PC-3 (cell line): ENCODE results near the gene ACTR3C. TPM values are rescaled to one million over a fixed set of nuclear protein-coding genes. Genes with fewer than 3 reads are reported as not detected.

Source experiments
- ATAC-seq: fragments of 200-7000 bp; cut with Tn5 transposase; 2 replicates; pipeline ENCODE4 v1.9.1; 2020; ENCODE audit warnings: mild to moderate bottlenecking, moderate library complexity
- BruUV-seq: library from RNA; stranded (reverse); fragments of 400-500 nt; replicated peaks from 2 replicates; lab custom pipeline; 2021; lab: Mats Ljungman, UMichigan
- CTCF ChIA-PET: fragments of 300-600 bp; sonication (Branson Sonifier 250); formaldehyde crosslinking; loops from one replicate; lab custom pipeline; 2022; ENCODE audit warnings: antibody characterized with exemption; lab: Charles Lee
- POLR2A ChIA-PET: fragments of 300-600 bp; sonication (Branson Sonifier 250); formaldehyde crosslinking; loops from one replicate; lab custom pipeline; 2022; ENCODE audit warnings: antibody characterized with exemption; ENCODE audit not compliant: unreplicated experiment; lab: Charles Lee
- DNase-seq: peaks from one replicate; pipeline ENCODE4 v3.0.0-alpha.2; 2015
- H2AFZ ChIP-seq: fragments of 300-600 bp; sonication (generic); 2 replicates; pipeline ENCODE4 v1.6.0; 2016; ENCODE audit warnings: antibody characterized with exemption, low read length
- H3F3A ChIP-seq: fragments of 300-600 bp; sonication (generic); one replicate; pipeline ENCODE4 v1.6.0; 2017; ENCODE audit warnings: antibody characterized with exemption, low read length, control low read depth, mild to moderate bottlenecking; ENCODE audit not compliant: unreplicated experiment
- H3K27ac ChIP-seq: fragments of 300-600 bp; sonication (generic); 2 replicates; pipeline ENCODE4 v1.5.1; 2016; ENCODE audit warnings: mild to moderate bottlenecking, low read length
- H3K27me3 ChIP-seq: fragments of 300-600 bp; sonication (generic); 2 replicates; pipeline ENCODE4 v1.6.1; 2016; ENCODE audit warnings: low read length, mixed read lengths
- H3K36me3 ChIP-seq: fragments of 300-600 bp; sonication (generic); 2 replicates; pipeline ENCODE4 v1.6.1; 2016; ENCODE audit warnings: low read depth, mixed run types, low read length, mixed read lengths
- H3K4me1 ChIP-seq: fragments of 300-600 bp; sonication (generic); 2 replicates; pipeline ENCODE4 v1.5.1; 2016; ENCODE audit warnings: low read length; ENCODE audit not compliant: insufficient read depth
- H3K4me2 ChIP-seq: fragments of 300-600 bp; sonication (generic); 2 replicates; pipeline ENCODE4 v1.6.0; 2016; ENCODE audit warnings: low read length
- H3K4me3 ChIP-seq: fragments of 300-600 bp; sonication (generic); 2 replicates; pipeline ENCODE4 v1.5.1; 2016; ENCODE audit warnings: mild to moderate bottlenecking, low read length, mixed read lengths
- H3K79me2 ChIP-seq: fragments of 300-600 bp; sonication (generic); 2 replicates; pipeline ENCODE4 v1.6.1; 2017; ENCODE audit warnings: low read length, mixed read lengths
- H3K9ac ChIP-seq: fragments of 300-600 bp; sonication (generic); 2 replicates; pipeline ENCODE4 v1.6.0; 2016; ENCODE audit warnings: mild to moderate bottlenecking, low read length
- H3K9me2 ChIP-seq: fragments of 300-600 bp; sonication (generic); replicated peaks from 2 replicates; pipeline ENCODE4 v1.6.1; 2016; ENCODE audit warnings: mixed run types, low read length, mixed read lengths
- H3K9me3 ChIP-seq: fragments of 300-600 bp; sonication (generic); 2 replicates; pipeline ENCODE4 v1.6.1; 2016; ENCODE audit warnings: low read length, mixed read lengths
- H4K20me1 ChIP-seq: fragments of 300-600 bp; sonication (generic); 2 replicates; pipeline ENCODE4 v1.6.1; 2016; ENCODE audit warnings: low read length, mixed read lengths
- EZH2 ChIP-seq: fragments of 300-600 bp; sonication (generic); IDR thresholded peaks from one replicate; pipeline ENCODE4 v1.6.1; 2017; ENCODE audit warnings: antibody characterized with exemption, mild to moderate bottlenecking, low read length; ENCODE audit not compliant: unreplicated experiment
- EZH2phosphoT487 ChIP-seq: fragments of 300-600 bp; sonication (generic); IDR thresholded peaks from 2 replicates; pipeline ENCODE4 v1.6.1; 2018; ENCODE audit warnings: mild to moderate bottlenecking, antibody characterized with exemption, low read length, borderline replicate concordance
- intact Hi-C: fragments of 100-400 bp; cut with micrococcal nuclease; formaldehyde crosslinking; loops from 2 replicates; pipeline ENCODE4 v1.9.0; 2023
- total RNA-seq: library from RNA; depleted of rRNA; stranded (reverse); fragments of >200 nt; gene quantifications from 2 replicates; pipeline ENCODE4 v1.2.3, GENCODE V29; 2014
- TF ChIP-seq, protein P1 (sequence below): fragments of 300-600 bp; sonication (generic); conservative IDR thresholded peaks from 2 replicates; pipeline ENCODE4 v1.5.1; 2017; ENCODE audit warnings: antibody characterized with exemption, low read depth, mild to moderate bottlenecking, low read length

Gene ACTR3C
- total RNA-seq, 1 experiment from 2014 or later: 10.8 TPM

DNA sequence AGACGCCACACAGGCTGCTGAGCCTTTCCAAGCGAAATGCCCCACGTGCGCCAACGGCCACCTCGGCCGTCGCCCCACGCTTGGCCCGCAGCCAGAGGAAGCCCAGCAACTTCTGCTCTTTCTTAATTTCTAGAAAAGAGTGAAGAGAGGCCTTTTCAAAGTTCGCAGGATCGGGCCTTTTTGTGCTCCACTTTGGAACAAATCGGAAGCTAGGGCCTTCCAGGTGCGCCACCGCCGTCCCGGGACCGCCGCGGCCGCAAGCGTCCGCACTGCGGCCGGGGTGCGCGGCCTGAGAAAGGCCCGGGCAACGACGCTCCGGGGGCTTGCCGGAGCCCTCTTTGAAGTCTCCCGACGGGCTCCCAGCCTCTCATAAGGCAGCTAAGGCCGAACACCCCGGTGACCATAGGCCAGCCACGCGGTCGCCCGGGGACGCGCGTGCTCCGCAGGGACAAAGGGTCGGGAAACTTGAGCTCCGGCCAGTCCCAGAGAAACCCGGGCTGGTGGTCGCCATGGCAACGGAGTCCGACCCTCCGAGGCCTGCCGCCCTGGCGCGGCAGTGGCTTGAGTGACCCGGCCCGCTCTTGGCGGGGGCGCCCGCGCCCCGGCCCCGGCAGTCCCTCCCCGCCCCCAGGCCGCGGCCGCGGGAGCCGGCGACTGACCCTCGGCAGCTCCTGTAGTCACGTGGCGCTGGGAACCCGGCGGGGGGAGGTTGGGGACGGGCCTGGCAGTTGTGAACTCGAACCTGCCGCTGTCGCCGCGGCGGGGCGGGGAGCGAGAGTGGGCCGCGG is 44.9 kb upstream of the ACTR3C start, which contains the start of gene REPIN1:
Gene REPIN1, plus strand, starts transcription at position 727 of the 788 bp plus-strand sequence. CDS start 890 bp downstream, outside the sequence.
- POLR2A ChIA-PET: interaction anchor here (0.6 kb wide), 2 partner anchors 17 to 45 kb away, joined by 3 to 5 read pairs; partner anchors contain the start of gene ACTR3C
- Histone ChIP-seq H3K27ac (peak within 1 kb of the TSS; percentile 83), H3K79me2 (peaks cover 46% of the 10 kb centered on the region), H3K9ac (peak within 1 kb of the TSS; percentile 92), H3K36me3 (no peaks in the 10 kb centered on the region), H3K4me3 (peak within 1 kb of the TSS; percentile 87), H3F3A (no peaks in the 10 kb centered on the region), H3K9me2 (no peaks in the 10 kb centered on the region), H3K4me2 (peak within 1 kb of the TSS; percentile 94), H4K20me1 (0 out of 2 replicates have a peak, but pooled peaks cover 11% of the 10 kb centered on the region), H3K9me3 (no peaks in the 10 kb centered on the region), H3K27me3 (no peaks in the 10 kb centered on the region), H3K4me1 (peaks cover 30% of the 10 kb centered on the region), H2AFZ (peak within 1 kb of the TSS; percentile 71)
- ATAC-seq: peak; percentile 54
- peak; percentile 80 for DNase-seq
- intact Hi-C loops: no loop called here
- TF ChIP-seq EZH2phosphoT487 (0 out of 2 replicates have a peak, but pooled peaks have one; percentile 44), EZH2 (no peak)
- TF ChIP-seq, protein P1, sequence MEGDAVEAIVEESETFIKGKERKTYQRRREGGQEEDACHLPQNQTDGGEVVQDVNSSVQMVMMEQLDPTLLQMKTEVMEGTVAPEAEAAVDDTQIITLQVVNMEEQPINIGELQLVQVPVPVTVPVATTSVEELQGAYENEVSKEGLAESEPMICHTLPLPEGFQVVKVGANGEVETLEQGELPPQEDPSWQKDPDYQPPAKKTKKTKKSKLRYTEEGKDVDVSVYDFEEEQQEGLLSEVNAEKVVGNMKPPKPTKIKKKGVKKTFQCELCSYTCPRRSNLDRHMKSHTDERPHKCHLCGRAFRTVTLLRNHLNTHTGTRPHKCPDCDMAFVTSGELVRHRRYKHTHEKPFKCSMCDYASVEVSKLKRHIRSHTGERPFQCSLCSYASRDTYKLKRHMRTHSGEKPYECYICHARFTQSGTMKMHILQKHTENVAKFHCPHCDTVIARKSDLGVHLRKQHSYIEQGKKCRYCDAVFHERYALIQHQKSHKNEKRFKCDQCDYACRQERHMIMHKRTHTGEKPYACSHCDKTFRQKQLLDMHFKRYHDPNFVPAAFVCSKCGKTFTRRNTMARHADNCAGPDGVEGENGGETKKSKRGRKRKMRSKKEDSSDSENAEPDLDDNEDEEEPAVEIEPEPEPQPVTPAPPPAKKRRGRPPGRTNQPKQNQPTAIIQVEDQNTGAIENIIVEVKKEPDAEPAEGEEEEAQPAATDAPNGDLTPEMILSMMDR: no peak
- no TSS peak for BruUV-seq
- CTCF ChIA-PET: no interaction called here

DNA sequence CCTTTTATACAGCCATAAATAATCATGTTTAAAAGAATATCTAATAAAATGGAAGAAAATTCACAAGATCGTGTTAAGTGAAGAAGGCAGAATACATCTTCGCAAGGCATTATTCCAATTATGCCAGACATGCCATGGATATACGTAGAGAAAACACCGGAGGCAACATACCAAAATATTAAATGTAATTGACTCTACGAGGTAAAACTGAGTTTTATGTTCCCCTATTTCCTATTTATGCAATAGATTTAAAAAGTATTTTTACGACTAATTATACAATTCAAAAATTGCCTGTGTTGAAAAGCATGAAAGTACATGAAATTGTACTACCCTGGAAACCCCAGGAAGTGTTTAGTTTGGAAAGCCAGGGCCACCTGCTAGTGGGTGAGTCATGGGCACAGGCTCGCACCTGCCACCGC is 44.3 kb upstream of the ACTR3C start:
- Histone ChIP-seq H2AFZ (peak overlapping the region; percentile 71), H3K27me3 (no peaks in the 10 kb centered on the region), H3F3A (no peaks in the 10 kb centered on the region), H3K9me3 (no peaks in the 10 kb centered on the region), H3K9ac (peak overlapping the region; percentile 92), H3K4me3 (peak overlapping the region; percentile 87), H3K4me1 (peaks cover 33% of the 10 kb centered on the region), H3K9me2 (no peaks in the 10 kb centered on the region), H3K27ac (peak overlapping the region; percentile 83), H3K36me3 (no peaks in the 10 kb centered on the region), H3K79me2 (peaks cover 41% of the 10 kb centered on the region), H4K20me1 (0 out of 2 replicates have a peak, but pooled peaks cover 11% of the 10 kb centered on the region), H3K4me2 (peak overlapping the region; percentile 94)
- CTCF ChIA-PET: no interaction called here
- TF ChIP-seq, protein P1: no peak
- TF ChIP-seq EZH2phosphoT487: no peak
- no peak for TF ChIP-seq EZH2
- TSS peak; percentile 53 for BruUV-seq
- DNase-seq (no peak), ATAC-seq (peak; percentile 63)
- POLR2A ChIA-PET: no interaction called here
- intact Hi-C loops: no loop called here
